ENCODE data around the gene BRIP1.
"Not testable (repeated sequence)": the region's sequence is repeated elsewhere in the genome, so short reads cannot be mapped to it uniquely, and the experiment has no call there.

Gene BRIP1

GRCh38 chr17:61729690-61730268 is 133.5 kb downstream of the BRIP1 start:
- no peak for DNase-seq (ENCODE audit: low read depth, low spot score)

DNA sequence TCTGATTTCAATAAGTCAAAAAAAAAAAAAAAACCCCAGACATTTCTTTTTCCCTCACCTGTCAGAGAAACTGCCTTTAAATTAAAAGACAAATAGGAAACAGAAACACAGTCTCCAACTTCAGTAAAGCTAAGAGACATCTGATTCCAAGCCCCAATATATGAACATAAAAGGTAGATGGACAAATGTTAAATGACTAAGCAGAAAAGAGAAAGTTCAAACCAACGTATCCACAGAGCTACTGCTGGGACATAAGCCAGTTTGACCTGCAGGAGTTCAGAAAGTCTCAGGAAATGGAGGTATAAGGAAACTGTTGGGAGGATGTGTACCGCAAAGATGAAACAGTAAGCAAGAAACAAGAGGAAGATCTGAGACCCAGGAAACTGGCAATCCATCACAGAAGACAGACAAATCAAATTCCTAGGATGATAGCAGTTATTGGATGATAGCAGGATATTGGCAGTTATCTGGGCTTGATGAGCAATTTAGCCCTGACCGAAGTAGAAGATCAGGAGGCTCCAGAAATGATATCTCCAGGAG is 135.0 kb downstream of the BRIP1 start:
- DNase-seq (ENCODE audit: low read depth, low spot score): no peak

DNA sequence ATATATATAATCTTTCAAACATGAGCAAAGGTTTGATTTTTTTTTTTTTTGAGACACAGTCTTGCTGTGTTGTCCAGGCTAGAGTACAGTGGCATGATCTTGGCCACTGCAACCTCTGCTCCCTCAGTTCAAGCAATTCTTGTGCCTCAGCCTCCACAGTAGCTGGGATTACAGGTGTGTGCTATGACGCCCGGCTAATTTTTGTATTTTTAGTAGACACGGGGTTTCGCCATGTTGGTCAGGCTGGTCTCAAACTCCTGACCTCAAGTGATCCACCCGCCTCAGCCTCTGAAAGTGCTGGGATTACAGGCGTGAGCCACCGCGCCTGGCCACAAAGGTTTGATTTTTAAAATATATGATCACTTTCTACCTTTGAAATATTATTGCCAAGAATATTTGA is 135.5 kb downstream of the BRIP1 start:
- not testable (repeated sequence) for DNase-seq (ENCODE audit: low read depth, low spot score)

GRCh38 chr17:61726977-61727376 is 136.4 kb downstream of the BRIP1 start:
- no peak for DNase-seq (ENCODE audit: low read depth, low spot score)

DNA sequence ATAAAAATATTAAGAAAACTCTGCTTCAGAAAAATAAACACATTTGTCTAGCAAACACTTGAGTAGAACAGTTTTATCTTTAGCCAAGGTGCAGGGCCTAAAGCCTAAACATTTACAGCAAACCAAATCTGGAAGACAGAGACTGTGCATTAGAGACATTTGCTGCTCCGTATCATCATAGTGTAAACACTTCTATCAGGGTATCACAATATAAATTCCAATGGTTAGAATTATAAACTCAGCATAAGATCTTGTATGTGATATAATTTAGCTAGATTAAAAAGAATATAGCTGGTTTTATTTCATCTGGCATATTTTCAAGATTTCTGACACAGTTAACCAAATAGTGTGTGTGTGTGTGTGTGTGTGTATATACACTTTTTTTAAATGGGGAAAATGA is 138.6 kb downstream of the BRIP1 start:
- no peak for DNase-seq (ENCODE audit: low read depth, low spot score)

DNA sequence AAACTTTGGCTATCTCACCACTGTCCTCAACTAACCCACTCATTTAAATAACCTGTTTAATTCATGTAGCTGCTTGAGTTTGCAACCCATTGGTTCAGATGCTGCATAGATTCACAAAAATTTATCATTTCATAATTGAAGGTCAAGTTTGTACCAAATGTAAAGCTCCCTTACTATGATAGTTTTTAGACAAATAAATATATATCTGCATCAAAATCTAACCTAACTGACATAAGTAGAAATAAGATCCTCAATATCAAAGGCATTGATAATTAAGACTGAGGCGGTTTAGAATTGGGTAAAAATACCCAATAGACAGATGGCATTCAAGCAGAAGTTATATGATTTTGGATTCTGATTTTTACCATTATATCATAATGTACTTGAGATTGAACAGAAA is 139.4 kb downstream of the BRIP1 start:
- DNase-seq (ENCODE audit: low read depth, low spot score): no peak

DNA sequence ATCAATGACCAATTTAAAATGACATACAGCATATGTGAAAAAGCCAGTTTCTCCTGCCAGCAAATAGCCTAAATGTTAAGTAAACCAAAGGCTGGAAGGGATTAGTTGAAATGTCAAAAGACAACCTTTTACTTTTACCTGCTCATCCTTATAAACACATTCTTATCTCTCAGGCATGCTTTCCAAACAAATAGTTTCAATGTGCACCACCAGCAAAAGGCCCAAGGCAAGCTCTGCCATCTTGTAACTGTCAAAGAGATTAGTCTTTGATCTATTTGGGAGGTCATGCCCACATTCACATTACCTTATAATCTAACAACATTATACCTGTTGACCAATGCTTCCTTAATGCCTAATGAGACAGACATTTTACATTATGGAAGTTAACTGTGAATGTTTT is 140.1 kb downstream of the BRIP1 start:
- no peak for DNase-seq (ENCODE audit: low read depth, low spot score)

GRCh38 chr17:61722398-61722797 is 140.9 kb downstream of the BRIP1 start:
- no peak for DNase-seq (ENCODE audit: low read depth, low spot score)

- no peak for DNase-seq (ENCODE audit: low read depth, low spot score)
Observed at GRCh38 chr17:61720016-61720795, 143.1 kb downstream of the BRIP1 start.

DNA sequence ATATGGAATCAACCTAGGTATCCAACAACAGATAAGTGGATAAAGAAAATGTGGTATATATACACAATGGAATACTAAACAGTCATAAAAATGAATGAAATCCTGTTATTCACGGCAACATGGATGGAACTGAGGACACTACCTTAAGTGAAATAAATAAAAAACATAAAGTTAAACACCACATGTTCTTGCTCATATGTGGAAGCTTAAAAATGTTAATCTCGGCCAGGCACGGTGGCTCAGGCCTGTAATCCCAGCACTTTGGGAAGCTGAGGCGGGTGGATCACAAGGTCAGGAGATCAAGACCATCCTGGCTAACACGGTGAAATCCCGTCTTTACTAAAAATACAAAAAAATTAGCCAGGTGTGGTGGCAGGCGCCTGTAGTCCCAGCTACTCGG is 144.1 kb downstream of the BRIP1 start:
- DNase-seq (ENCODE audit: low read depth, low spot score): not testable (repeated sequence)

DNA sequence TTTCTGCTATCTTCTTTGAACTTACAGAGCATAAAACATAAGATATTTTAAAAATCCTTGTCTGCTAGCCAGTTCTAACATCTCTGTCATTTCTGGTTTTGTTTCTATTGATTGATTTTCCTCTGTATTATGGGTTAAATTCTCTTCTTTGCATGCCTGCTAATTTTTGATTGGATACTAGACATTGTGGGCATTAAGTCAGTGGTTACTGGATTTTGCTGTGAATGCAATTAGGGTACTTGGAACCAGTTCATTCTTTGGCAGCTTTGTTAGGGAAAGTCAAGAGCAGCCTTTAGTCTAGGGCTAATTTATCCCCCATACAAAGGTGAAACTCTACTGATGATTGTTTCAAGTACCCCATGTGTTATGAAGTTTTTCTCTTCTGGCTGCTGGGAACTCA is 145.3 kb downstream of the BRIP1 start:
- no peak for DNase-seq (ENCODE audit: low read depth, low spot score)

DNA sequence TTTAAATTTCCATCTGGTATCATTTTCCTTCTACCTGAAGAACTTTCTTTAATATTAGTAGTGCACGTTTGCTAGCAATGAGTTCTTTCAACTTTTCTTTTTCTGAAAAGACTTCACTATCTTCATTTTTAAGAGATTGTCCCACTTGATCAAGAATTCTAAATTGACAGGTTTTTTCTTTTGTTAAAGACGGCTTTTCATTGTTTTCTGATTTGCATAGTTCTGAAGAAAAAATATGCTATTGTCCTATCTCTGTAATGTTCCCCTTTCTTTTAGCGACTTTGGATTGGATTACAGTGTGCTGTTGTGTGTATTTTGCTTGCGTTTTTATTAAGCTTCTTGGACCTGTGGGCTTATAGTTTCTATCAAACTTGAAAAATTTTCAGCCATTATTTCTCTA is 146.0 kb downstream of the BRIP1 start:
- no peak for DNase-seq (ENCODE audit: low read depth, low spot score)

- DNase-seq (ENCODE audit: low read depth, low spot score): no peak
Observed at GRCh38 chr17:61716225-61716829, 147.0 kb downstream of the BRIP1 start.

DNA sequence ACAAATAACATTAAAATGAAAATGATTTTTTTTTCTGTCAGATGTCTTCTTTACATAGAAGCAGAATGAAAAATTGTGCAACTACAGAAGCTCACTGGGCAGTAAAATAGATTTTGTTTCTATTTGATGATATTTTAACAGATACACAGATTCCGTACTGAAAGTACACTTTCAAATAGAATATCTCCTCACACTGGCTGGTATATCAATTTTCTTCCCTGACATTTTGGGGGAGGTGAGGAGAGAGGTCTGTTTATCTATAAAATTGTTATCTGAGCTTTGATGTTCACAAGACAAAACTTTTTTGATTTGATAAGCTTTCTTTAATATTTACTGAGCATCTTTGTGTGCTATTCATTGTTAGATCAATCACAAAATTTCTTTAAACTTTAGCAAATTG is 148.0 kb downstream of the BRIP1 start:
- DNase-seq (ENCODE audit: low read depth, low spot score): no peak

- DNase-seq (ENCODE audit: low read depth, low spot score): no peak
Observed at GRCh38 chr17:61714300-61714699, 149.0 kb downstream of the BRIP1 start.

DNA sequence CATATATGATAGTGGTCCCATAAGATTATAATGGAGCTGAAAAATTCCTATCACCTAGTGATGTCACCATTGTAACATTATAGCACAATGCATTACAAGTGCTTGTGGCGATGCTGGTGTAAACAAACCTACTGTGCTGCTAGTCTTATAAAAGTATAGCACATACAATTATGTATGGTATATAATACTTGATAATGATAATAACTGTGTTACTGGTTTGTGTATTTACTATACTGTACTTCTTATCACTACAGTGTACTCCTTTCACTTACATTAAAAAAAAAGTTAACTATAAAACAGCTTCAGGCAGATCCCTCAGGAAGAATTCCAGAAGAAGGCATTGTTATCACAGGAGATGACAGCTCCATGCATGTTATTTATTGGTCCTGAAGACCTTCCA is 150.3 kb downstream of the BRIP1 start:
- DNase-seq (ENCODE audit: low read depth, low spot score): no peak

GRCh38 chr17:61710546-61710945 is 152.8 kb downstream of the BRIP1 start:
- no peak for DNase-seq (ENCODE audit: low read depth, low spot score)

- no peak for DNase-seq (ENCODE audit: low read depth, low spot score)
Observed at GRCh38 chr17:61709567-61709966, 153.8 kb downstream of the BRIP1 start.

GRCh38 chr17:61704935-61705449 is 158.3 kb downstream of the BRIP1 start:
- no peak for DNase-seq (ENCODE audit: low read depth, low spot score)

- DNase-seq (ENCODE audit: low read depth, low spot score): no peak
Observed at GRCh38 chr17:61702450-61702849, 160.9 kb downstream of the BRIP1 start.

DNA sequence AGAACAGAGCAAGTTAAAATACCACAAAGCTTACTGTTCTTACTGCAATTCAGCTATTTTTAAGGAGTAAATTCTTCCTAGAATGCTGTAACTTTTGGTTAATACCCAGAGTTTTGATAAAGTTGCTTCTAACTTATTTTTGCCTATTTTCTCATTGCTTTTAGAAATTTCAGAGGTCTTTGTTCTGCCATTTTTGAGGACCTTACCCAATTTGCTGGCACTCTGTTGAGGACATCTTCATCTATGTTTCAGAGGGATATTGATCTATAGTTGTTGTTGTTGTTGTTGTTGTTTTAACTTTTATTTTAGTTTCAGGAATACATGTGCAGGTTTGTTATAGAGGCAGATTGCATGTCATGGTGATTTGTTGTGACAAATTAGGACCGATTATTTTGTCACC is 161.3 kb downstream of the BRIP1 start:
- DNase-seq (ENCODE audit: low read depth, low spot score): no peak

DNA sequence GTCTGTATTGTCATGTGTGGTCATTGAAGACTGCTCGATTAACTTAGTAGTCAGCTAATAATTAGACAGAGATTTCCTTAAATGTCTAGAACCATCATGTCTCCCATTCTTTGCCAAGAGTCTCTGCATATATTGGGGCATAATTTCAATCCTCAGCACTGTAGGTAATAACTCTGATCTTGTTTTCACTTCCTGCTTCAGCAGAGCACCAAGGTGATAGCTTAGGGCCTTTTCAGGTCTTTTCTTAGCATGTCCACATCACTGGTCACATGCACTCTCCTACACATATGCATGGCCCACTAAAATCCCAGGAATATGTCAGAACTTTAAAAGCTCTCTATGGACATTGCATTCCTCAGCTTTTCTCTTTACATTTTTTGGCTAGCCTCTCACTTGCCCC is 162.0 kb downstream of the BRIP1 start:
- no peak for DNase-seq (ENCODE audit: low read depth, low spot score)

DNA sequence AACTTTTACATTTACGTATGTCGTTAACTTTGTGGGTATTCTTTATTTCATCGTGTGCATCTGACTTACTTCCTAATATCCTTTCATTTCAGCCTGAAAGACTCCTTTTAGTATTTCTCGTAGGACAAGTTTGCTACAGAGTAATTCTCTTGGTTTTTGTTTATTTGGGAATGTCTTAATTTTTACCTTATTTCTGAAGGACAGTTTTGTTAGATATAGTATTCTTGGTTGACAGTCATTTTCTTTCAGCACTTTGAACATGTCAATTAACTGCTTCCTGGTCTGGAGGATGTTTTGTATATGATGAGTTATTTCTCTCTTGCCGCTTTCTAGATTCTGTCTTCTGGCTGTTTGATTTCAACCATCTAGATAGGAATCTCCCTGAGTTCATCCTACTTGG is 163.1 kb downstream of the BRIP1 start:
- no peak for DNase-seq (ENCODE audit: low read depth, low spot score)

Measured in smooth muscle cell of the brain vasculature (primary cell).